Measurements from ENCODE around the gene MTRFR. TPM values are rescaled to one million over a fixed set of nuclear protein-coding genes. Genes with fewer than 3 reads are reported as not detected.
"Not testable (repeated sequence)": the region's sequence is repeated elsewhere in the genome, so short reads cannot be mapped to it uniquely, and the experiment has no call there.

MTRFR gene
- total RNA-seq, 1 experiment from 2014 or later: 15.7 TPM

DNA sequence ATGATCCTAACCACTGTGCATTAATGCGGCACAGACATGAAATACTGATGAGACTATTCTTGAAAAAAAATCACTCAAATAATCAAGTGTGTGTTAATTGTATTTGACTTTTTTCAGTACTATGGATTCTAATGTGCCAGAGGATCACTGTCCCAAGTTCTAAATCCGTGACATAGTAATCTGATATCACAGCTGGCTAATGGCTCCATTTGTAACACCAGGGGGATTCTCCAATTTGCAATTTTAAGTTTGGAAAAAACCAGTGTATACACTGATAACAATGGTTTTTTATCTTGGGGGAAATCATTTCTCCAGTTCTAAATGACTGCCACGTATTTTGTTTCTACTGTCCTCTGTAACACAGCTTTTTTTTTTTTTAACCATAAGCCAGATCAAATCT is 33.3 kb upstream of the MTRFR start:
- H3K27me3 Mint-ChIP-seq (ENCODE audit: low read depth): no peaks in the 10 kb centered on the region
- ChIA-PET POLR2A (no interaction called here), CTCF (interaction anchor here (0.7 to 1.7 kb wide), 2 partner anchors 38 to 291 kb away, joined by 3 to 5 read pairs; no protein-coding TSS in a partner anchor)
- no peak overlapping the region for H3K4me3 Mint-ChIP-seq
- H3K9me3 Mint-ChIP-seq: no peaks in the 10 kb centered on the region
- no peak overlapping the region for H3K27ac Mint-ChIP-seq
- DNase-seq (ENCODE audit: low spot score) (no peak), ATAC-seq (no peak)
- peaks cover 46% of the 10 kb centered on the region for H3K36me3 Mint-ChIP-seq
- TF ChIP-seq TEAD4 (CRISPR knock-in tag; IDR thresholded peaks at IDR 0.05): no peak
- TF ChIP-seq, protein P1, sequence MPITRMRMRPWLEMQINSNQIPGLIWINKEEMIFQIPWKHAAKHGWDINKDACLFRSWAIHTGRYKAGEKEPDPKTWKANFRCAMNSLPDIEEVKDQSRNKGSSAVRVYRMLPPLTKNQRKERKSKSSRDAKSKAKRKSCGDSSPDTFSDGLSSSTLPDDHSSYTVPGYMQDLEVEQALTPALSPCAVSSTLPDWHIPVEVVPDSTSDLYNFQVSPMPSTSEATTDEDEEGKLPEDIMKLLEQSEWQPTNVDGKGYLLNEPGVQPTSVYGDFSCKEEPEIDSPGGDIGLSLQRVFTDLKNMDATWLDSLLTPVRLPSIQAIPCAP (CRISPR knock-in tag; IDR thresholded peaks at IDR 0.05): no peak
- TF ChIP-seq, protein P2, sequence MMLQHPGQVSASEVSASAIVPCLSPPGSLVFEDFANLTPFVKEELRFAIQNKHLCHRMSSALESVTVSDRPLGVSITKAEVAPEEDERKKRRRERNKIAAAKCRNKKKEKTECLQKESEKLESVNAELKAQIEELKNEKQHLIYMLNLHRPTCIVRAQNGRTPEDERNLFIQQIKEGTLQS (CRISPR knock-in tag; conservative IDR thresholded peaks at IDR 0.05): no peak
- no peaks in the 10 kb centered on the region for H3K4me1 Mint-ChIP-seq

DNA sequence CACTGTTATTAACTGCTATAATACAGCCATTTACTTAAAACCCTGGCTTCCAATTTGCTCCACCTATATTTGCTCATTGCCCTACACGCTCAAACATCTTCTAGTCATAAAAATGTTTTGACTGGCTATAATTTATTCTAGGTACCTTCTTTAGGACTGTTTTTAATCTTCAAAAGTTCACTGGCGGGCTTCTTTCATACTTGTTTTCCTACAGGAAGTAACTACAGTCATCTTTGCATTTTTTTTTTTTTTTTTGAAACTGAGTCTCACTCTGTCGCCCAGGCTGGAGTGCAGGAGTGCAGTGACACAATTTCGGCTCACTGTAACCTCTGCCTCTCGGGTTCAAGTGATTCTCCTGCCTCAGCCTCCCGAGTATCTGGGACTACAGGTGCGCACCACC is 32.8 kb upstream of the MTRFR start:
- Mint-ChIP-seq H3K4me1 (no peaks in the 10 kb centered on the region), H3K36me3 (peaks cover 48% of the 10 kb centered on the region), H3K27ac (no peak overlapping the region), H3K27me3 (ENCODE audit: low read depth) (no peaks in the 10 kb centered on the region), H3K4me3 (no peak overlapping the region), H3K9me3 (no peaks in the 10 kb centered on the region)
- DNase-seq (ENCODE audit: low spot score) (no peak), ATAC-seq (no peak)
- no peak for TF ChIP-seq FOXJ3 (CRISPR knock-in tag; IDR thresholded peaks at IDR 0.05; ENCODE audit: borderline replicate concordance)
- TF ChIP-seq ZNF423 (CRISPR knock-in tag; IDR thresholded peaks at IDR 0.05): no peak
- no peak for TF ChIP-seq NR3C1 (CRISPR knock-in tag; conservative IDR thresholded peaks at IDR 0.05; ENCODE audit: low read depth)
- TF ChIP-seq JUN (CRISPR knock-in tag; IDR thresholded peaks at IDR 0.05): no peak
- TF ChIP-seq, protein P3, sequence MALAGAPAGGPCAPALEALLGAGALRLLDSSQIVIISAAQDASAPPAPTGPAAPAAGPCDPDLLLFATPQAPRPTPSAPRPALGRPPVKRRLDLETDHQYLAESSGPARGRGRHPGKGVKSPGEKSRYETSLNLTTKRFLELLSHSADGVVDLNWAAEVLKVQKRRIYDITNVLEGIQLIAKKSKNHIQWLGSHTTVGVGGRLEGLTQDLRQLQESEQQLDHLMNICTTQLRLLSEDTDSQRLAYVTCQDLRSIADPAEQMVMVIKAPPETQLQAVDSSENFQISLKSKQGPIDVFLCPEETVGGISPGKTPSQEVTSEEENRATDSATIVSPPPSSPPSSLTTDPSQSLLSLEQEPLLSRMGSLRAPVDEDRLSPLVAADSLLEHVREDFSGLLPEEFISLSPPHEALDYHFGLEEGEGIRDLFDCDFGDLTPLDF (CRISPR knock-in tag; IDR thresholded peaks at IDR 0.05): no peak
- TF ChIP-seq, protein P4, sequence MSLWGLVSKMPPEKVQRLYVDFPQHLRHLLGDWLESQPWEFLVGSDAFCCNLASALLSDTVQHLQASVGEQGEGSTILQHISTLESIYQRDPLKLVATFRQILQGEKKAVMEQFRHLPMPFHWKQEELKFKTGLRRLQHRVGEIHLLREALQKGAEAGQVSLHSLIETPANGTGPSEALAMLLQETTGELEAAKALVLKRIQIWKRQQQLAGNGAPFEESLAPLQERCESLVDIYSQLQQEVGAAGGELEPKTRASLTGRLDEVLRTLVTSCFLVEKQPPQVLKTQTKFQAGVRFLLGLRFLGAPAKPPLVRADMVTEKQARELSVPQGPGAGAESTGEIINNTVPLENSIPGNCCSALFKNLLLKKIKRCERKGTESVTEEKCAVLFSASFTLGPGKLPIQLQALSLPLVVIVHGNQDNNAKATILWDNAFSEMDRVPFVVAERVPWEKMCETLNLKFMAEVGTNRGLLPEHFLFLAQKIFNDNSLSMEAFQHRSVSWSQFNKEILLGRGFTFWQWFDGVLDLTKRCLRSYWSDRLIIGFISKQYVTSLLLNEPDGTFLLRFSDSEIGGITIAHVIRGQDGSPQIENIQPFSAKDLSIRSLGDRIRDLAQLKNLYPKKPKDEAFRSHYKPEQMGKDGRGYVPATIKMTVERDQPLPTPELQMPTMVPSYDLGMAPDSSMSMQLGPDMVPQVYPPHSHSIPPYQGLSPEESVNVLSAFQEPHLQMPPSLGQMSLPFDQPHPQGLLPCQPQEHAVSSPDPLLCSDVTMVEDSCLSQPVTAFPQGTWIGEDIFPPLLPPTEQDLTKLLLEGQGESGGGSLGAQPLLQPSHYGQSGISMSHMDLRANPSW (CRISPR knock-in tag; conservative IDR thresholded peaks at IDR 0.05; ENCODE audit: low read depth): no peak
- TF ChIP-seq CREB1 (CRISPR knock-in tag; IDR thresholded peaks at IDR 0.05): no peak
- no peak for TF ChIP-seq ATF1 (CRISPR knock-in tag; IDR thresholded peaks at IDR 0.05)
- TF ChIP-seq, protein P5, sequence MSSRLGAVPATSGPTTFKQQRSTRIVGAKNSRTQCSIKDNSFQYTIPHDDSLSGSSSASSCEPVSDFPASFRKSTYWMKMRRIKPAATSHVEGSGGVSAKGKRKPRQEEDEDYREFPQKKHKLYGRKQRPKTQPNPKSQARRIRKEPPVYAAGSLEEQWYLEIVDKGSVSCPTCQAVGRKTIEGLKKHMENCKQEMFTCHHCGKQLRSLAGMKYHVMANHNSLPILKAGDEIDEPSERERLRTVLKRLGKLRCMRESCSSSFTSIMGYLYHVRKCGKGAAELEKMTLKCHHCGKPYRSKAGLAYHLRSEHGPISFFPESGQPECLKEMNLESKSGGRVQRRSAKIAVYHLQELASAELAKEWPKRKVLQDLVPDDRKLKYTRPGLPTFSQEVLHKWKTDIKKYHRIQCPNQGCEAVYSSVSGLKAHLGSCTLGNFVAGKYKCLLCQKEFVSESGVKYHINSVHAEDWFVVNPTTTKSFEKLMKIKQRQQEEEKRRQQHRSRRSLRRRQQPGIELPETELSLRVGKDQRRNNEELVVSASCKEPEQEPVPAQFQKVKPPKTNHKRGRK (CRISPR knock-in tag; IDR thresholded peaks at IDR 0.05; ENCODE audit: borderline replicate concordance): no peak
- TF ChIP-seq ZNF317 (CRISPR knock-in tag; IDR thresholded peaks at IDR 0.05; ENCODE audit: borderline replicate concordance, low read depth): no peak
- TF ChIP-seq NFE2L1 (CRISPR knock-in tag; IDR thresholded peaks at IDR 0.05): no peak
- no peak for TF ChIP-seq TP53 (CRISPR knock-in tag; IDR thresholded peaks at IDR 0.05)
- no peak for TF ChIP-seq ZBTB21 (CRISPR knock-in tag; IDR thresholded peaks at IDR 0.05; ENCODE audit: borderline replicate concordance)
- no peak for TF ChIP-seq RORB (CRISPR knock-in tag; IDR thresholded peaks at IDR 0.05)
- no peak for TF ChIP-seq MXD4 (CRISPR knock-in tag; IDR thresholded peaks at IDR 0.05; ENCODE audit: borderline replicate concordance)
- TF ChIP-seq, protein P6, sequence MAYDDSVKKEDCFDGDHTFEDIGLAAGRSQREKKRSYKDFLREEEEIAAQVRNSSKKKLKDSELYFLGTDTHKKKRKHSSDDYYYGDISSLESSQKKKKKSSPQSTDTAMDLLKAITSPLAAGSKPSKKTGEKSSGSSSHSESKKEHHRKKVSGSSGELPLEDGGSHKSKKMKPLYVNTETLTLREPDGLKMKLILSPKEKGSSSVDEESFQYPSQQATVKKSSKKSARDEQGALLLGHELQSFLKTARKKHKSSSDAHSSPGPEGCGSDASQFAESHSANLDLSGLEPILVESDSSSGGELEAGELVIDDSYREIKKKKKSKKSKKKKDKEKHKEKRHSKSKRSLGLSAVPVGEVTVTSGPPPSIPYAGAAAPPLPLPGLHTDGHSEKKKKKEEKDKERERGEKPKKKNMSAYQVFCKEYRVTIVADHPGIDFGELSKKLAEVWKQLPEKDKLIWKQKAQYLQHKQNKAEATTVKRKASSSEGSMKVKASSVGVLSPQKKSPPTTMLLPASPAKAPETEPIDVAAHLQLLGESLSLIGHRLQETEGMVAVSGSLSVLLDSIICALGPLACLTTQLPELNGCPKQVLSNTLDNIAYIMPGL (CRISPR knock-in tag; IDR thresholded peaks at IDR 0.05): no peak
- TF ChIP-seq GTF2I (CRISPR knock-in tag; conservative IDR thresholded peaks at IDR 0.05): no peak
- no peak for TF ChIP-seq MYBL2 (CRISPR knock-in tag; IDR thresholded peaks at IDR 0.05)
- POLR2A ChIA-PET: no interaction called here
- CTCF ChIA-PET: interaction anchor here (1.7 kb wide), 1 partner anchor 38 kb away, joined by 5 read pairs; no protein-coding TSS in a partner anchor

DNA sequence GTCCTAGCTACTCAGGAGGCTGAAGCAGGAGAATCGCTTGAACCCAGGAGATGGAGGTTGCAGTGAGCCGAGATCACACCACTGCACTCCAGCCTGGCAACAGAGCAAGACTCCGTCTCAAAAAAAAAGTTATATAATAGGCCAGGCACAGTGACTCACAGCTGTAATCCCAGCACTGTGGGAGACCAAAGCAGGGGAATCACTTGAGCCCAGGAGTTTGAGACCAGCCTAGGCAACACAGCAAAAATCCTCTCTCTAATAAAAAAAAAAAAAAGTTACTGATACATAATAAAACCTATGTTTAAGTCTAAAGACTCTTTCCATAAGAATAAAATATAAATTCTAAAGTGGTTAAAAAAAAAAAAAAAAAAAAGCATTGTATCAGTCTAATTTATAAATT is 26.4 kb upstream of the MTRFR start:
- CTCF ChIA-PET; H3K4me3 Mint-ChIP-seq; POLR2A ChIA-PET; DNase-seq (ENCODE audit: low spot score); ATAC-seq; H3K4me1 Mint-ChIP-seq; H3K27me3 Mint-ChIP-seq (ENCODE audit: low read depth); H3K27ac Mint-ChIP-seq; H3K9me3 Mint-ChIP-seq: not testable (repeated sequence)
- H3K36me3 Mint-ChIP-seq: peaks cover 52% of the 10 kb centered on the region

DNA sequence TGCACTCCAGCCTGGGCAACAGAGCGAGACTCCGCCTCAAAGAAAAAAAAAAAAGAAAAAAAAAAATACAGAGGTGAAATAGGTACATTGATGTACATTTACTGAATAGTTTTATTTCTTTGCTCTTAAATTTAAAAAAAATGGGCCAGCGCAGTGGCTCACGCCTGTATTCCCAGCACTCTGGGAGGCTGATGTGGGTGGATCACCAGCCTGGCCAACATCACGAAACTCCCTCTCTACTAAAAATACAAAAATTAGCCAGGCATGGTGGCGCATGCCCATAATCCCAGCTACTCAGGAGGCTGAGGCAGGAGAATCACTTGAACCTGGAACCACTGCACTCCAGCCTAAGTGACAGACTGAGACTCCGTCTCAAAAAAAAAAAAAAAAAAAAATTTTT is 25.4 kb upstream of the MTRFR start:
- H3K36me3 Mint-ChIP-seq: peaks cover 47% of the 10 kb centered on the region
- H3K27ac Mint-ChIP-seq; DNase-seq (ENCODE audit: low spot score); ATAC-seq; H3K4me3 Mint-ChIP-seq; POLR2A ChIA-PET; CTCF ChIA-PET; H3K4me1 Mint-ChIP-seq; H3K27me3 Mint-ChIP-seq (ENCODE audit: low read depth); H3K9me3 Mint-ChIP-seq: not testable (repeated sequence)

All from WTC11 (cell line).